Natural killer cell (primary cell): ENCODE data around the gene PNCK. TPM values are rescaled to one million over a fixed set of nuclear protein-coding genes. Genes with fewer than 3 reads are reported as not detected.

ENCODE experiments used
- ATAC-seq, 3 donors: fragments of 150-1000 bp in 2 of 3; fragments of 200-7000 bp in 1 of 3; cut with Tn5 transposase; 1 replicate in 1 of 3; 2 replicates in 2 of 3; pipeline ENCODE4 v1.10.0; 2021; ENCODE audit warnings: mild to moderate bottlenecking in 2 of 3, moderate library complexity in 2 of 3
- DNase-seq, 2 donors: peaks; one replicate each; pipeline versions ENCODE4 v3.0.0 to v3.0.0-alpha.2; 2013 to 2021; ENCODE audit warnings: mixed read lengths in 1 of 2
- H3K27ac ChIP-seq: one replicate; pipeline ENCODE4 v1.5.1; 2013; ENCODE audit warnings: mild to moderate bottlenecking, low read length
- H3K27me3 ChIP-seq: one replicate; pipeline ENCODE4 v1.6.1; 2013; ENCODE audit warnings: low read length; ENCODE audit not compliant: control insufficient read depth, insufficient read depth
- H3K36me3 ChIP-seq: one replicate; pipeline ENCODE4 v1.6.1; 2013; ENCODE audit warnings: low read length; ENCODE audit not compliant: control insufficient read depth, insufficient read depth
- H3K4me1 ChIP-seq: one replicate; pipeline ENCODE4 v1.6.1; 2013; ENCODE audit warnings: low read length; ENCODE audit not compliant: control insufficient read depth, insufficient read depth
- H3K4me3 ChIP-seq: one replicate; pipeline ENCODE4 v1.5.1; 2013; ENCODE audit warnings: low read length
- H3K9me3 ChIP-seq: one replicate; pipeline ENCODE4 v1.6.1; 2013; ENCODE audit warnings: low read length; ENCODE audit not compliant: control insufficient read depth, insufficient read depth
- H3K27ac Mint-ChIP-seq, 2 donors: one replicate each; pipeline ENCODE4 v1.8.0; 2022; ENCODE audit warnings: mild to moderate bottlenecking in 2 of 2, mixed read lengths in 2 of 2, moderate library complexity in 1 of 2
- H3K27me3 Mint-ChIP-seq, 2 donors: one replicate each; pipeline ENCODE4 v1.8.0; 2022; ENCODE audit warnings: low read depth in 2 of 2, mixed read lengths in 2 of 2
- H3K36me3 Mint-ChIP-seq: one replicate; pipeline ENCODE4 v1.8.0; 2022; ENCODE audit warnings: mixed read lengths
- H3K4me1 Mint-ChIP-seq, 2 donors: one replicate each; pipeline ENCODE4 v1.8.0; 2022; ENCODE audit warnings: mixed read lengths in 2 of 2
- H3K4me3 Mint-ChIP-seq: one replicate; pipeline ENCODE4 v1.8.0; 2022; ENCODE audit warnings: mild to moderate bottlenecking, moderate library complexity, mixed read lengths
- H3K9me3 Mint-ChIP-seq, 2 donors: one replicate each; pipeline ENCODE4 v1.8.0; 2022; ENCODE audit warnings: mixed read lengths in 2 of 2
- CTCF ChIP-seq: fragments of 200-600 bp; IDR thresholded peaks from one replicate; pipeline ENCODE4 v1.8.0; 2022; ENCODE audit warnings: antibody characterized with exemption
- WGBS: methylation state at CpG from one replicate; pipeline ENCODE4 v1.1.7; 2013; ENCODE audit warnings: missing lambda C conversion rate; ENCODE audit not compliant: insufficient coverage; 5-methylcytosine and 5-hydroxymethylcytosine counted together
- intact Hi-C: fragments of 100-400 bp; cut with micrococcal nuclease; formaldehyde crosslinking; loops from one replicate; pipeline ENCODE4 v1.14.2; 2022
- total RNA-seq, 4 donors: library from RNA; stranded (reverse); fragments of 120-200 nt in 1 of 4; gene quantifications; one replicate each; pipeline versions ENCODE4 v1.2.3 to v1.2.4, GENCODE V29; 2013 to 2022

Gene PNCK
- total RNA-seq, 3 donors from 2014 or later (not counting 1 experiment from before 2014, with no cell fraction given): 0.66 to 1.1 (median 0.97) TPM

- H3K36me3 Mint-ChIP-seq: no peaks in the 10 kb centered on the region
- peaks cover 0 to 3% of the 10 kb centered on the region in 2 donors for H3K27me3 Mint-ChIP-seq
- H3K4me3 Mint-ChIP-seq: no peak overlapping the region
- no peak overlapping the region for H3K4me3 ChIP-seq
- H3K4me1 ChIP-seq: no peaks in the 10 kb centered on the region
- no peaks in the 10 kb centered on the region for H3K36me3 ChIP-seq
- H3K27ac Mint-ChIP-seq: no peak overlapping the region
- no peak for DNase-seq
- no peaks in the 10 kb centered on the region for H3K9me3 ChIP-seq
- intact Hi-C loops: no loop called here
- no peaks in the 10 kb centered on the region for H3K4me1 Mint-ChIP-seq
- no peaks in the 10 kb centered on the region for H3K9me3 Mint-ChIP-seq
- no peaks in the 10 kb centered on the region for H3K27me3 ChIP-seq
- TF ChIP-seq CTCF: no peak
- 89% methylated on average over 19 of the region's 27 CpGs for WGBS
- ATAC-seq: no peak
- no peak overlapping the region for H3K27ac ChIP-seq
Measured at GRCh38 chrX:153637121-153638040, 36.2 kb downstream of the PNCK start.

GRCh38 chrX:153636716-153637115 is 36.9 kb downstream of the PNCK start:
- H3K9me3 ChIP-seq: no peaks in the 10 kb centered on the region
- intact Hi-C loops: no loop called here
- no peak for ATAC-seq
- Mint-ChIP-seq H3K9me3 (no peaks in the 10 kb centered on the region), H3K4me3 (no peak overlapping the region), H3K27ac (no peak overlapping the region), H3K36me3 (no peaks in the 10 kb centered on the region), H3K27me3 (peaks cover 0 to 3% of the 10 kb centered on the region in 2 donors), H3K4me1 (no peaks in the 10 kb centered on the region)
- no peaks in the 10 kb centered on the region for H3K27me3 ChIP-seq
- TF ChIP-seq CTCF: no peak
- WGBS: 81% methylated on average over 5 of the region's 5 CpGs
- no peak for DNase-seq
- no peaks in the 10 kb centered on the region for H3K36me3 ChIP-seq
- H3K4me1 ChIP-seq: no peaks in the 10 kb centered on the region
- no peak overlapping the region for H3K27ac ChIP-seq
- H3K4me3 ChIP-seq: no peak overlapping the region

- intact Hi-C loops: no loop called here
- no peak for TF ChIP-seq CTCF
- Mint-ChIP-seq H3K4me3 (no peak overlapping the region), H3K9me3 (no peaks in the 10 kb centered on the region), H3K27me3 (peaks cover 0 to 3% of the 10 kb centered on the region in 2 donors), H3K27ac (no peak overlapping the region), H3K4me1 (no peaks in the 10 kb centered on the region), H3K36me3 (no peaks in the 10 kb centered on the region)
- Histone ChIP-seq H3K4me1 (no peaks in the 10 kb centered on the region), H3K27ac (no peak overlapping the region), H3K27me3 (no peaks in the 10 kb centered on the region), H3K9me3 (no peaks in the 10 kb centered on the region), H3K4me3 (no peak overlapping the region), H3K36me3 (no peaks in the 10 kb centered on the region)
- ATAC-seq (peak in 2 of 3 donors; percentile 46 to 65), DNase-seq (peak in 1 of 2 donors; percentile 46)
- 77% methylated on average over 21 of the region's 21 CpGs for WGBS
Measured at GRCh38 chrX:153635788-153636668, 37.6 kb downstream of the PNCK start.
